Measurements from ENCODE around the gene OR51E1. TPM values are rescaled to one million over a fixed set of nuclear protein-coding genes. Genes with fewer than 3 reads are reported as not detected.

OR51E1 gene
- polyA plus RNA-seq, 1 donor = 1.7 TPM

DNA sequence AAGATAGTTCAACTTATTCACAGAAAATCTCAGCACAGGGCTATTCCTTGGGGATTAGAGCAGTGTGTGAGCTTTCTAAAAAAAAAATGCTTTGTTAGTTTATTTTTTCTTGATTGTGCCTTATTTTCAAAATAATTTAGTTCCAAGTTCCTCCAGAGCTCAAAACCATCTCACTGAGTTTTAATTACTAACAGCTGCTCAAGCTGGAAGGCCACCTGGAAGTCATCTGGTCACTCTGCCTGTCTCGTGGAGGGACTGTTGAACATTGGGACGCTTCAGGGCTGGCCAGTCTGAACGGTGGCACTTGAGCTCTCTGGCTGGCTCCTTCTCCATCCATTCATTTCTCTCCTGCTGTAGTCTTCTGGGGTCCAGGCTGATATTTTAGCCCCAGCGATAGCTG lies 4.0 kb downstream of the OR51E1 start:
- no peak for DNase-seq

DNA sequence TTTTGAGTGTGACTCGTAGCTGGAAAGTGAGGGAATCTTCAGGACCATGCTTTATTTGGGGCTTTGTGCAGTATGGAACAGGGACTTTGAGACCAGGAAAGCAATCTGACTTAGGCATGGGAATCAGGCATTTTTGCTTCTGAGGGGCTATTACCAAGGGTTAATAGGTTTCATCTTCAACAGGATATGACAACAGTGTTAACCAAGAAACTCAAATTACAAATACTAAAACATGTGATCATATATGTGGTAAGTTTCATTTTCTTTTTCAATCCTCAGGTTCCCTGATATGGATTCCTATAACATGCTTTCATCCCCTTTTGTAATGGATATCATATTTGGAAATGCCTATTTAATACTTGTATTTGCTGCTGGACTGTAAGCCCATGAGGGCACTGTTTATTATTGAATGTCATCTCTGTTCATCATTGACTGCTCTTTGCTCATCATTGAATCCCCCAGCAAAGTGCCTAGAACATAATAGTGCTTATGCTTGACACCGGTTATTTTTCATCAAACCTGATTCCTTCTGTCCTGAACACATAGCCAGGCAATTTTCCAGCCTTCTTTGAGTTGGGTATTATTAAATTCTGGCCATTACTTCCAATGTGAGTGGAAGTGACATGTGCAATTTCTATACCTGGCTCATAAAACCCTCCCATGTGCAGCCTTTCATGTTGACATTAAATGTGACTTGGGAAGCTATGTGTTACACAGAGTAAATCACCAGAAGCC lies 11.0 kb downstream of the OR51E1 start:
- DNase-seq = no peak

DNA sequence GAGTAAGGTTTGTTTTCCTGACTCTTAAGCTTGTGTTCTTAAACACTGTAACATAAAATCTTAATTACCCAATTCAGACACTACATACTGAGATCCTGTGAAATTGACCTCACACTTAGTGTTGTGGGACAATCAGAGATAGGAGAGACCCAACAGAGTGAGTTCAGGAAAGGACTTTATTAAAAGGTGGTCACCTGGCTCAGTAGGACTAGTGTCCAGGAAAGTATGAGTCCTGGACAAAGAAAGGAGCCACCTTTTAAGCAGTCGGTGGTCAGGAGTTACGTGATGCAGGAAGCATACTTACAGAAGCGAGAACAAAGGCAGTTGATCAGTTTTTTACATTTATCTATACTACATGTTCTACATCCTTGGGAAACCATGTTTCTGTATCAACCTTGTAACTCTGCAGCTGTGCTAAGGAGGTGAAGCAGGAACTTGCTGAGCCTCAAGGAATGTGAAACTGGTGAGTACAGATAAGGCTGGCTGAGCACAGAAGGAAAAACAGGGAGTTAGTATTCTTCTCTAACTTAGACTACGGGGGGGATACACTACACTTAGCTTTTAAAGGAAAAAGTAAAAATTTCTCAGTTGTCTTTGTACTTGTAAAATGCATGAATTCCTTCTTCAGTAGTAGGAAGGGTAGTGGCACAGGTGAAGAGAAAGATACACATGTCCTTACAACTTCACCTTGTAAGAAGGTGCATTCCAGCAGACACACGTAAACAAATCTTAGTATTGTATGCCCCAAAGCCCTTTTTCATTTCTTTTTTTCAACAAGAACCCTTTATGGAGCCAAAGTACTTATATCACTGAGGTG lies 15.1 kb downstream of the OR51E1 start:
- peak; percentile 26 for DNase-seq

DNA sequence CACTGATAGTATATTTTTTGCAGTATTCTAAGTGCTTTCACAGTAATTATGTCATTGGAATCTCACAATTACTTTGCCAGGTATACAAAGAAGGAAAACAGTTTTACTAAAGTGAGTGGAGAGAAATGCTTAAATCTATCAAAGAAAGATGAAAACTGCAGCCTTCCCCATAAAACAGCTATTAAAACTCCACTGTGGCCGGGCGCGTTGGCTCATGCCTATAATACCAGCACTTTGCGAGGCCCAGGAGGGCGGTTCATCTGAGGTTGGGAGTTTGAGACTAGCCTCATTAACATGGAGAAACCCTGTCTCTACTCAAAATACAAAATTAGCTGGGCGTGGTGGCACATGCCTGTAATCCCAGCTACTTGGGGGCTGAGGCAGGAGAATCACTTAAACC lies 19.1 kb downstream of the OR51E1 start:
- DNase-seq = no peak

DNA sequence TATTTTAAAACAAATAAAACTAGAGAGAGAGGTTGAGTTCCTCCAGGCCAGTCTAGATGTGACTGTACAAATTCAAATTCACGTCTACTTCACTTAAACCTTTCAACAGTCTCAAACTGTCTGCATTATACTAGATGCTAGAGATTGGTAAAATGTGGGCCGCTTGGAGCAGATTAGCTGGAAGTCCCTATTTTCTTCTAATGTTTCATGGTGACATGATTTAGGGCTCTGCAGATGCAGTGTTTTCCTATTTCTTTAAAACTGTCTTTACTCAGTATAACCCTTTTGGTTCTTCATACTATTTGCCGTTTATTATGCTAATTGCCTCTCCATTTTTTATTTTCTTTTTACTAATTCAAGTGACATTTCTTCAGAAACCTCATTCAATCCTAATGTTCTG lies 20.4 kb downstream of the OR51E1 start:
- DNase-seq = no peak

DNA sequence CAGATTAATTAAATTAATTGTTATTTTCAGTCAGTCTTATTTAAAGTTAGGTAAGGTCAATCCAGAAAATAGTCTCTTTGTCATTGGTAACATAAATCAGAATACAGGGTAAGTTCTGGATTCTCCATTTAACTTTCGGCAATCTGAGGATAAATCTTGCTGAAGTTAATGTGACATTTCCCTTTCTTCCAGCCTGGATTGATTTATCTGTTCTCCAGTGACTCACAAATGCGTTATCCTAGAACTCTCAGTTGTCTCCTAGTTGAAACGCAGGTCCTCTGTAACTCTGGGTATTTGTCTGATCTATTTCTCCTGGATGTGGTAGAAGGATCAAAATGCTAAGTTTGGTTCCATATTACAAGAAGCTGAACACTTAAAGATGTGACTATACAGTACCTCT lies 21.0 kb downstream of the OR51E1 start:
- DNase-seq = no peak

DNA sequence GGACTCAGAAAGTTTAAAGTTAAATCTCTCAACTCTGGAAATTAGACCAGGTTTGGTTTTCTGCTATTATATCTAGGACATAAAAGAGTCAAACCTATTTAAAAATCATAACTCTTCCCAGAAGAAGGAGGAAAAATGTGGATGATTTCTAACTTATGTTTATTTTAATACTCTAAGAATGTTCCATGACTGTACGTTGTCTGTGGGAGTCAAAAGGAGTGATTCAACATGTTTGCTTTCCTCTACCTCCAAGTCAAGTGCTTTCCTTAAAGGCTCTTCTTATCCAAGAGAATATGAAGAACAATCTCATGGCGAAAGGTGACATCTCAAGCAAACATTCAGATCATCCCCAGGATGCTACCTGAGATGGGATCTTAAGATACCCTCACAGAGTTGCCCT lies 21.6 kb downstream of the OR51E1 start:
- no peak for DNase-seq

DNA sequence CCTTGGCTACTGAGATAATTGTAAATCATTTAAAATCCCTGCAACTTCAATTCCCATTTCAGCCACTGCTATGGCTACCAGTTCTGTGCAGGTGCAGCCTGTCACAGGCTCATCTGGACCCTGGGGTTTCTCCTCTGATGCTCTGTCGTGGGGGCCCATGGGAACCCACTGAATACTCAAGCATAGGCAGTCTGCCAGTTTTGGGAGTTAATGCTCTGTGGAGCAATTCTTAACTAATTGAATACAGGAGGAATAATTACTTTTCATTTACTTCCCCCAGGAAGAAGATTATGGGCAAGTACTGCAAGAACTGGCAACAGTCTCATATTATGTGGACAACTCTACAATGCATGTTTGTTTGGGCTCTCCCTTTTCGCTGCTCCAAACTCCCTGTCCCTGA lies 28.0 kb downstream of the OR51E1 start:
- no peak for DNase-seq

DNA sequence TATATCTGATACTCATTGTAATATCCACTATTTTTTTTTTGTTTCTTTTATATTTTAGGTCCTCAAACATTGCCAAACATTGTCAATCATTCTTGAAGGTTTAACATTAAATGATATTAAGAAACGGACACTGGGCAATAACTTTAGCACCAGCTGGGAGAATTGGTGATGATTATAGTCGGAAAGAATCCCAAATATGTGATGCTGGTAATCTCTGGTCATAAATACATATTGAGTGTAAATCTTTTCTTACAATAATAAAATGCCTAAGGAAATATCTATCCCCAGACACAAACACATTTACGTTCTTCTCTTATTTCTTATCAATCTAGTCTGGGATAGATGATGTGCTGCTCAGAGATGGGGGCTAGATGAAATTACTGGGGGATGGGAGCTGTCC lies 28.7 kb downstream of the OR51E1 start:
- no peak for DNase-seq

DNA sequence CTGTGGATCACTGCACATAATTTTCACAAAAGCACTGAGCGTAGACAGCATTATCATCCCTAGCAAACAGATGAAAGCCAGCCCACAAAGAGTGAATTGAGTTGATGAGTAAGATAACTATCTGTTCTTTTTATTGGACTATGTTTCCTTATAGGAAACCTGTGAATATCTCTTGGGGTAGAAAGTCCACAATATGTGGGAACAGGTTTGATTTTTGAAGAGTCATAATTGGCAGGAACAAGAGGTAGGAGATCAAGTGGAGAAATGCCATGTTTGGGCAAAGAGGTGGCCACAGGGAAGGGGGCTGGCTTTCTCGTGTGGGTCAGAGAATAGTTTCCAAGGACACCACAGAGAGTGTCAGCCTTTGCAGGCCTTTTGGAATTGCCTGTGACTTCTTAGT lies 30.0 kb downstream of the OR51E1 start:
- DNase-seq = no peak

DNA sequence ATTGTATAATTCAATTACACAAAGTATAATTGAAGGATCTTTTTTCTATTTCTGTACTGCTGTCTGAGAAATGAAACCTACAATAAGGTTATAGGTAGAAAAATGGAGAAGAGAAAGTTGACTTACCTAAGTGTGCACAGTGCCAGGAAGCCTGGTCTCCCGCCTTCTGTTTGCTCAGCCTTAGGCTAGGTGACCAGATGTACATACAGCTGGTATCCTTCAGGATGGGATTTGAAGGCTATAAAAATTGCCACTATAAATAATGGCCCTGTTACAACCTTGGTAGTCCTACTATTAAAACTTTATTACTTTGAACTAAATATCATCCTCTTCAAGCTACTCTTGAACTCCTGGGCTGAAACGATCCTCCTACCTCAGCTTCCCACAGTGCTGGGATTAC lies 34.2 kb downstream of the OR51E1 start:
- peak; percentile 61 for DNase-seq

DNA sequence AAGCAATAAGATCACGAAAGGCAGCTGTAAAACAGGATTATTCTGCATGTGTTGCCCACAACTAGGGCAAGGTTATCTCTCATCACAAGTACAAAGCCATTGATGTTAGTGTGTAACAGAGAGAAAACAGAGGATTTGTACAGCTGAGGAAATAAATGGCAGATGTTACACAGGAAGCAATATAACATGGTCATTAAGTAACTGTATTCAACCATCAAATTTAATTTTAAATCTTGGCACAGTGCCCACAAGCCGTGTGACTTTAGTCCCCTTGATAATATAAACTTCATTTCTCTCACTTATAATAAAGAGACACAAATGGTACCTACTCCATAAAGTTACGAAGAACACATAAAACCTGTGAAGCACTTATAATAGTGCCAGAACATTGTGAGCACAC lies 36.6 kb downstream of the OR51E1 start:
- DNase-seq = no peak

DNA sequence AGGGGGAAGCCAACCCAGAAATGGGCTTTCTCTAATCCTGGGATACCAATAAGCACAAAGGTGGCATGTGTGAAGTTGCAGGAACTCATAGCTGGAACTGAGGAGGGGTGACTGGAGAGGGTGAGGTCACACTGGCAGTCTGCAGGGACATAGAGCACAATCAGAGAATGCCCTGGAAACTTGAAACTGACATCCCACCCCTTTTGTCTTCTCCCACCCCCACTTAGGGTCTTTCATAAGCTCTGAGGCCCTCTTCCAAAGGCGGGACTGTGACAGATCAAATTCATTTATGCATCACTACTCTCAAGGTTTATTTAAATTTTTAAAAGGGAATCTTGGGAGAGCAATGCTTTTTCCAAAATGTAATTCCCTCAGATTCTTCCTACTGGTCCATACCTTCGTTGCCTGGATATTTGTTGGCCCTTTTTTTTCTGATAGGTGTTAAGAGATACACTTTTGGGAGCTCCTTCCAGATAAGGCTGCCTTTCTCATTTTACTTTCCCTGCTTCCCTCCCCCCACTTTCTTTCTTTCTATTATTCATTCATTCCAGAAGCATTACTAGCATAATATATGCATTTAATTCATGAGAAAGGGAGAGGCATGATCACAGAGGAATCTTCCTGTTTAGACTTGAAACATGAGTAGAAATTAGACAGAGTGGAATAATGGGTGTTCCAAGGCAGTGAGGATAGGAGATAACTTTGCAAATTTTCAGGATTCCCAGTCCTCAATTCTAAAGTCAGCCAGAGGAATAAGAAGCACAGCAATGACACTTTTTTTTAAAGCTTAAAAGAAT lies 39.0 kb downstream of the OR51E1 start:
- no peak for DNase-seq

DNA sequence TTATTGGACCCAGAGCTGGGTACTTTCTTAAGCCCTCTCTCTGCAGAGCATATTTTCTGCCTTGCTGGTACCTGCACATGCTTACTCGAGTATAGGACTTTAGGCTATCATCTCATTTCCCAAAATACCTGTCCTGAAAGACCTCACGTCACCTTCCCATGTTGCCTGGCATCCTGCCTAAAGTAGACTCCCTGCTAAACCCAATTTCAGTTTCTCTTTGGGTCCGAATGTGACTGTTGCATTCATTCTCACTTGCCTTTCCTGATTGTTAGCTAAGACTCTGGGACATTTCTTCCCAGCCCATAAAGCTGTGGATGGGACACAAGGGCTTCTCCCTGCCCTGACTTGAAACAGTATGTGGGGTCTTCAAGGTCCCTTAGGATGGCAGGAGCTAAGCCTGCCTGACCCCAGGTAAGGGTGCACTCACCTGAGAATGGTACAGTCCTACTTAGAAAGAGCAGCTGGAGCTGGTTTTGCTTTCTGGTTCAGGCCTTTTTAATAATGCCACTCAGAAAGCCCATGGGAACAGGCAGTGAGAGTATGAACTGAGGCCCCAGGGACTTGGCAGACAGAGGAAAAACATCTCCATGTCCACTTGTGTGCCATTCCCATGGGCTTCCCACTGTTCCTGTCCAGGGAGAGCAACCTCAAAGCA lies 41.0 kb downstream of the OR51E1 start:
- DNase-seq = no peak

DNA sequence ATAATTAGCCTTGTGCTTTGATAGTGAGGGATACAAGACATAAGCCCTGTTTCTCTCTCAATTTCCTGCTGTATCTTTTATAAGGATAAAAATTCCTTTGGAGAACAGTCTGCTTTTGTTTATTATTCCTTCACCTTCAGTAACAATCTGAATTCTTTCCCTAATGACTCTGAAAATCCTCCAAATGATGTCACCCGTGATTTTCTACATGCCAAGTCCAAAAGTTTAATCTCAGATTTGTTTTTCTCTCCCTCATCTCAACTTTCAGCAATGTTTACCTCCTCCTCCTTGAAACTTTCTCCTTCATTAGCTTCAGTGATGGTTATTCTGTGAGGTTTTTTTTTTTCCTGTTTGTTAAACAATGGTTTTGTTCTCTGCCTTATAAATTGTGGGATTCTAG lies 51.7 kb downstream of the OR51E1 start:
- DNase-seq = no peak

DNA sequence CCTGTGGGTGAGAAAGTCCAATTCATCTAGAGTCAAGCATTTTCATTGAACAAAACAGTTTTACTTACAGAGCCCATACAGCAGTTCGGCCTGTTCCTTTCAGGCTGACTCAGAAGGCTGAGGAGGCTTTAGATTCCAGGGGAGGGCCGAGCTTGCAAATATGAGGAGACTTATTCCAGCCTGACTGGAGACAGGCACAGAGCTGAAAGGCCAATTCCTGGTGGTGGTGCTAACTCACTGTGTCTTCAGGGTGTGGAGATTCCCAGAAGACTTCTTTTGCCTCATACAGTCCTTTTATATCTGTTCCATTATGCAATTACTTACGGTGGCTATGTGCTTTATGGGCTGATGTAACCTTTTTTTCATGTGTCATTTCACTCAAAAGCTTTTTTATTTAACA lies 53.8 kb downstream of the OR51E1 start, which contains the start of gene OR51E2:
Gene OR51E2 (minus strand): TSS at position 269 of the 400 bp plus-strand sequence. CDS start 15,142 bp downstream, outside the sequence.
- no peak for DNase-seq

DNA sequence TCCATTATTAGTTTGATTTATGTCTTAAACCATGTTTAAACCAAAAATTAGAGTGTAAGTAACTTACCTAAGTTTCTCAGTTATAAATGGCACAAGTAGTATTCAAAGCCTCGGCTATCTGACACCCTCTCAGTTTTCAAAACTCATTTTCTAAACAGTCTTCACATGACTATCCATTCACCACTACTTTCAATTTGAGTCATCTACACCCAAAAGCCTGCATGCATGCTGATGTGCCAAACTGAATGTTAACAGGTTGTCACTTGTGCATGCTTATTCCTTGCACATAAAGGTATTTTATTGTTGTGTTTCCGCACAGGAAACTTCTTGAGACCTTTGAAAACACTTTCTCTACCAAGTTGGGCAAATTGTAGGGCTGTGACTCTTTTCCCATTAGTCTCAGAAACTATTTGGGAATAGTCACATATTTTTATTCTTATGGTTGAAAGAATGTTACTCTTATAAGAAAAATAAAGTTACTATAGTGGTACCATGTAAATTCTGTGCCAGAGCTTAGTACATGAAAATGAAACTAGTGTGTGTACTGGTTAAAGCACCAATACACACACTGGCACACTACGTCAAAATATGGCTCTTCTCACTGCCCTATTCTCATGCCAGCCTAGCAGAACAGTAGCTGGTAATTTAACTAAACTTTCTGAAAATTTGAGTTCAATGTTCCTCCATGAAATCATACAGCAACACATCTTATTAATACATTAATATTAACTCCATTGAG lies 56.1 kb downstream of the OR51E1 start:
- DNase-seq = no peak

DNA sequence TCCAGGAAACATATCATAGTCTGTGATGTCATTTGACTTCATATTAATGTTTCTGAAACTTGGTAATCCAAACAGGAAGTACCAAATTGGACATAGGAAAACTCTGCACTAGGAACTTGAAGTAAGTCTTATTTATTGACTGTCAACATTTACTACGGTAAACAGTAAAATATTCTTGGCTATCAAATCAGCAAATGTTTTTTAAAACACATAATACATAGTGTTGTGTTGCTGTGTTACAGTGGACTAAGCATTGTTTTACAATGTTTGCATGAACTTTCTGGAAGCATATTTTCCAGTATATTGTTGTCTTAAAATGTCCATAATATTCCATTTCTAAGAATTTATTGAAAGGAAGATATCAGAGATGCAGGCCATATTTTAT lies 56.6 kb downstream of the OR51E1 start:
- DNase-seq = no peak

DNA sequence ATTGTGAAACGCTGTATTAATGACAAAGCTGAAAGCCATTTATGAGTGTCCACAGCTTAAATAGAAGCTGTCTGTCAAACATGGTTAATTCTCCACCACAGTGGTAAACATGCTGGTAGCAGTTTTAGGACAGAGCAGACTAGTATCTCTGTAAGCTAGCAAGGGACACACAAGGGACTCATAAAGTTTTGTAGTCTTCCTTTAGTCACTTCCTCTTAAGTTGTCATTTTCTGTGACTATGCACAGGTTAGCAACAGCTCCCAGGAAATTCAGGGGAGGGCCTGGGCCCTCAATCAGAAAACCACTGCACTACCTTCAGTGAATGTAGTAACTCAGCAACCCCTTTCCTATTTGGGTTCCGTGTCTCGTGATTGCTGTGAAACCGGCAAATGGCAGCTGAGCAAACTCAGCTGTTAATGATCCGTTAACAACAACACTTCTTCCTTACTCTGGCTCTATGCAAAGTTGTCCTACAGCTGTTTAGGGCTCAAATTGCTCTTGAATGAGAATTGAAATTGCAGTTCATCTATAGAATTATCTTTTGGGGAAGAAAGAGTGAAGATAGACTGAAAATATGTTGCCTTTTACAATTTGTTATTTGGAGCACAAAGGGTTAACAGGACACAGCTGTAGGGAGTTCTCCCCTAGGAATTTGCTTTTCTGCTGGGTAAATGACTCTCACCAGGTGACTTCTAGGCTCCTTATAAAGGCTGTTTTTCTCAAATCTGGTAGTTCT lies 60.4 kb downstream of the OR51E1 start, which contains the start of gene MMP26:
Gene MMP26 (plus strand): TSS at position 731 of the 736 bp plus-strand sequence.
- peak; percentile 68 for DNase-seq

DNA sequence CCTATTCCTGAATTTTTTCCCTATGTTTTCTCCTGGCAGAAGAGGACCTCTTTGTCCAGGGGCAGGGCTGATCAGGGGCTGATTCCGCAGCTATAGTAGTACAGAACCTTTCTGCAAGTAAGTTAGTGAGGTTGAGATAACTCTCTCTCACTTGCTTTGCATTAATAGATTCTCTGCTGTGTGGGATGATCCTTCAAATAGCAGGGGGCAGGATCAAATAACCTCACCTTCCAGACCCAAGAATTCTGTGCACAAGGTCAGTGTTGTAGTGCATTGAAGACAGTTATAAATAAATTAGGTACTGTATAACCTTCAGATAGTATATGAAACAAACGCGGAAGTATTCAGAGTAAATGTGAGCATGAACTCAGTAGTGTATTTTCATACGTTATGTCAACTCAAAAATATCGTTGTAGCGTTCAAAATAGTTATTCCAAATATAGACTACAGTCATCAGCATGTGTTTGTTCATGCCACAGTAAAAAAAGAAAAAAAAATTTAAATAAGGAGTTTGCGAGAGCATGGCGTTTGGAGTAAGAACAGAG lies 61.1 kb downstream of the OR51E1 start:
- DNase-seq = peak; percentile 27

Data from left kidney (tissue), 2 donors.